HEK293 (cell line): ENCODE measurements around the gene CFAP70.

Source experiments
- ZFP37 ChIP-seq: fragments of 450-650 bp; formaldehyde crosslinking; IDR thresholded peaks from 2 replicates; pipeline ENCODE4 v1.5.1; 2016; ENCODE audit warnings: missing biosample characterization, missing genetic modification characterization
- ZFP69B ChIP-seq: fragments of 450-650 bp; formaldehyde crosslinking; IDR thresholded peaks from 2 replicates; pipeline ENCODE4 v1.5.1; 2016; ENCODE audit warnings: missing biosample characterization, missing genetic modification characterization
- ZNF121 ChIP-seq: fragments of 450-650 bp; formaldehyde crosslinking; IDR thresholded peaks from 2 replicates; pipeline ENCODE4 v1.5.1; 2016; ENCODE audit warnings: missing biosample characterization, missing genetic modification characterization
- ZNF157 ChIP-seq: fragments of 450-650 bp; formaldehyde crosslinking; IDR thresholded peaks from 2 replicates; pipeline ENCODE4 v1.5.1; 2016; ENCODE audit warnings: missing biosample characterization, missing genetic modification characterization
- ZNF248 ChIP-seq: fragments of 450-650 bp; formaldehyde crosslinking; IDR thresholded peaks from 2 replicates; pipeline ENCODE4 v1.5.1; 2017; ENCODE audit warnings: missing biosample characterization, missing genetic modification characterization
- ZNF302 ChIP-seq: fragments of 450-650 bp; formaldehyde crosslinking; IDR thresholded peaks from 2 replicates; pipeline ENCODE4 v1.5.1; 2016; ENCODE audit warnings: missing biosample characterization, missing genetic modification characterization, low read depth
- ZNF501 ChIP-seq: fragments of 450-650 bp; formaldehyde crosslinking; IDR thresholded peaks from 2 replicates; pipeline ENCODE4 v1.5.1; 2016; ENCODE audit warnings: missing biosample characterization, missing genetic modification characterization
- ZNF514 ChIP-seq: fragments of 450-650 bp; formaldehyde crosslinking; IDR thresholded peaks from 2 replicates; pipeline ENCODE4 v1.5.1; 2016; ENCODE audit warnings: missing biosample characterization, missing genetic modification characterization
- ZNF548 ChIP-seq: fragments of 450-650 bp; formaldehyde crosslinking; IDR thresholded peaks from 2 replicates; pipeline ENCODE4 v1.5.1; 2016; ENCODE audit warnings: missing biosample characterization, missing genetic modification characterization
- ZNF561 ChIP-seq: fragments of 450-650 bp; IDR thresholded peaks from 2 replicates; pipeline ENCODE4 v1.5.1; 2018; ENCODE audit warnings: missing biosample characterization, missing genetic modification characterization, borderline replicate concordance
- ZNF654 ChIP-seq: fragments of 450-650 bp; formaldehyde crosslinking; IDR thresholded peaks from 2 replicates; pipeline ENCODE4 v1.5.1; 2016; ENCODE audit warnings: low read depth, missing biosample characterization, missing genetic modification characterization
- TF ChIP-seq, protein P1 (sequence below): fragments of 450-650 bp; formaldehyde crosslinking; IDR thresholded peaks from 2 replicates; pipeline ENCODE4 v1.5.1; 2016; ENCODE audit warnings: missing biosample characterization, missing genetic modification characterization
- TF ChIP-seq, protein P2 (sequence below): fragments of 450-650 bp; formaldehyde crosslinking; IDR thresholded peaks from 2 replicates; pipeline ENCODE4 v1.5.1; 2016; ENCODE audit warnings: missing biosample characterization, missing genetic modification characterization
- TF ChIP-seq, protein P3 (sequence below): fragments of 450-650 bp; formaldehyde crosslinking; conservative IDR thresholded peaks from 2 replicates; pipeline ENCODE4 v1.5.1; 2016; ENCODE audit warnings: low read depth, missing biosample characterization, missing genetic modification characterization

DNA sequence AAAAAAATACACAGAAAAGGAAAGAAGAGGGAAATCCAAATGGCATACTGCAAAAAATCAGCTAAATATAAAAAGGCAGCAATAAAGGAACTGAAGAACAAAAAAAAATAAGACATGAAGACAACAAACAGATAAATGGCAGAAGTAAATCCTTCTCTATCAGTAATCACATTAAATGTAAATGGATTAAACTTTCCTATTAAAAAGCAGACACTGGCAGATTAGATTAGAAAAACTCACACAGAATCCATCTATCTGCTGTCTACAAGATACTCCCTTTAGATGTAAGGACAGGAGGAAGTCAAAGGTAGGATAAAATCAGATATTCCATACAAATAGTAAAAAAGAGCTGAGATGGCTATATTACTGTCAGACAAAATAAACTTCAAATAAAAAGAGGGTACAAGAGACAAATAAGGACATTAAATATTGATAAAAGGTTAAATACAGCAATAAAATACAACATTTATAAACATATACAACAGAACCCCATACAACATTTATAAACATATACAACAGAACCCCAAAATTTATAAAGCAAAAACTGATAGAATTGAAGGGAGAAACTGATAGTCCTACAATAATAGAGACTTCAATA lies 51.4 kb downstream of the CFAP70 start:
- TF ChIP-seq, protein P1, sequence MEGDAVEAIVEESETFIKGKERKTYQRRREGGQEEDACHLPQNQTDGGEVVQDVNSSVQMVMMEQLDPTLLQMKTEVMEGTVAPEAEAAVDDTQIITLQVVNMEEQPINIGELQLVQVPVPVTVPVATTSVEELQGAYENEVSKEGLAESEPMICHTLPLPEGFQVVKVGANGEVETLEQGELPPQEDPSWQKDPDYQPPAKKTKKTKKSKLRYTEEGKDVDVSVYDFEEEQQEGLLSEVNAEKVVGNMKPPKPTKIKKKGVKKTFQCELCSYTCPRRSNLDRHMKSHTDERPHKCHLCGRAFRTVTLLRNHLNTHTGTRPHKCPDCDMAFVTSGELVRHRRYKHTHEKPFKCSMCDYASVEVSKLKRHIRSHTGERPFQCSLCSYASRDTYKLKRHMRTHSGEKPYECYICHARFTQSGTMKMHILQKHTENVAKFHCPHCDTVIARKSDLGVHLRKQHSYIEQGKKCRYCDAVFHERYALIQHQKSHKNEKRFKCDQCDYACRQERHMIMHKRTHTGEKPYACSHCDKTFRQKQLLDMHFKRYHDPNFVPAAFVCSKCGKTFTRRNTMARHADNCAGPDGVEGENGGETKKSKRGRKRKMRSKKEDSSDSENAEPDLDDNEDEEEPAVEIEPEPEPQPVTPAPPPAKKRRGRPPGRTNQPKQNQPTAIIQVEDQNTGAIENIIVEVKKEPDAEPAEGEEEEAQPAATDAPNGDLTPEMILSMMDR (tag by site-specific recombination): no peak
- no peak for TF ChIP-seq ZNF501 (tag by site-specific recombination)
- no peak for TF ChIP-seq ZNF561
- no peak for TF ChIP-seq ZNF514 (tag by site-specific recombination)
- TF ChIP-seq ZNF121 (tag by site-specific recombination): no peak
- no peak for TF ChIP-seq ZFP69B (tag by site-specific recombination)
- TF ChIP-seq ZNF248 (tag by site-specific recombination): no peak
- no peak for TF ChIP-seq ZNF654
- TF ChIP-seq, protein P2, sequence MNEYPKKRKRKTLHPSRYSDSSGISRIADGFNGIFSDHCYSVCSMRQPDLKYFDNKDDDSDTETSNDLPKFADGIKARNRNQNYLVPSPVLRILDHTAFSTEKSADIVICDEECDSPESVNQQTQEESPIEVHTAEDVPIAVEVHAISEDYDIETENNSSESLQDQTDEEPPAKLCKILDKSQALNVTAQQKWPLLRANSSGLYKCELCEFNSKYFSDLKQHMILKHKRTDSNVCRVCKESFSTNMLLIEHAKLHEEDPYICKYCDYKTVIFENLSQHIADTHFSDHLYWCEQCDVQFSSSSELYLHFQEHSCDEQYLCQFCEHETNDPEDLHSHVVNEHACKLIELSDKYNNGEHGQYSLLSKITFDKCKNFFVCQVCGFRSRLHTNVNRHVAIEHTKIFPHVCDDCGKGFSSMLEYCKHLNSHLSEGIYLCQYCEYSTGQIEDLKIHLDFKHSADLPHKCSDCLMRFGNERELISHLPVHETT (tag by site-specific recombination): no peak
- TF ChIP-seq ZNF302 (tag by site-specific recombination): no peak
- TF ChIP-seq ZFP37 (tag by site-specific recombination): no peak
- no peak for TF ChIP-seq ZNF548 (tag by site-specific recombination)
- no peak for TF ChIP-seq ZNF157 (tag by site-specific recombination)
- TF ChIP-seq, protein P3, sequence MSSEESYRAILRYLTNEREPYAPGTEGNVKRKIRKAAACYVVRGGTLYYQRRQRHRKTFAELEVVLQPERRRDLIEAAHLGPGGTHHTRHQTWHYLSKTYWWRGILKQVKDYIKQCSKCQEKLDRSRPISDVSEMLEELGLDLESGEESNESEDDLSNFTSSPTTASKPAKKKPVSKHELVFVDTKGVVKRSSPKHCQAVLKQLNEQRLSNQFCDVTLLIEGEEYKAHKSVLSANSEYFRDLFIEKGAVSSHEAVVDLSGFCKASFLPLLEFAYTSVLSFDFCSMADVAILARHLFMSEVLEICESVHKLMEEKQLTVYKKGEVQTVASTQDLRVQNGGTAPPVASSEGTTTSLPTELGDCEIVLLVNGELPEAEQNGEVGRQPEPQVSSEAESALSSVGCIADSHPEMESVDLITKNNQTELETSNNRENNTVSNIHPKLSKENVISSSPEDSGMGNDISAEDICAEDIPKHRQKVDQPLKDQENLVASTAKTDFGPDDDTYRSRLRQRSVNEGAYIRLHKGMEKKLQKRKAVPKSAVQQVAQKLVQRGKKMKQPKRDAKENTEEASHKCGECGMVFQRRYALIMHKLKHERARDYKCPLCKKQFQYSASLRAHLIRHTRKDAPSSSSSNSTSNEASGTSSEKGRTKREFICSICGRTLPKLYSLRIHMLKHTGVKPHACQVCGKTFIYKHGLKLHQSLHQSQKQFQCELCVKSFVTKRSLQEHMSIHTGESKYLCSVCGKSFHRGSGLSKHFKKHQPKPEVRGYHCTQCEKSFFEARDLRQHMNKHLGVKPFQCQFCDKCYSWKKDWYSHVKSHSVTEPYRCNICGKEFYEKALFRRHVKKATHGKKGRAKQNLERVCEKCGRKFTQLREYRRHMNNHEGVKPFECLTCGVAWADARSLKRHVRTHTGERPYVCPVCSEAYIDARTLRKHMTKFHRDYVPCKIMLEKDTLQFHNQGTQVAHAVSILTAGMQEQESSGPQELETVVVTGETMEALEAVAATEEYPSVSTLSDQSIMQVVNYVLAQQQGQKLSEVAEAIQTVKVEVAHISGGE: no peak
